HEK293T (cell line): ENCODE results near the gene TRIM44.

Experiments used
- CTCF ChIA-PET: fragments of 350-600 bp; formaldehyde crosslinking; extraction: SDS; loops from one replicate; lab custom pipeline; 2021; ENCODE audit warnings: antibody characterized with exemption, inconsistent platforms; lab: Yijun Ruan, JAX
- POLR2A ChIA-PET: fragments of 350-600 bp; formaldehyde crosslinking; extraction: SDS; loops from one replicate; lab custom pipeline; 2020; ENCODE audit warnings: antibody characterized with exemption, inconsistent platforms; lab: Yijun Ruan, JAX
- DNase-seq: peaks from one replicate; pipeline ENCODE4 v3.0.0; 2012; ENCODE audit warnings: mixed read lengths; ENCODE audit errors: extremely low spot score
- ARNT ChIP-seq: fragments of 450-650 bp; IDR thresholded peaks from 2 replicates; pipeline ENCODE4 v1.6.1; 2017; ENCODE audit warnings: mild to moderate bottlenecking
- BHLHE40 ChIP-seq: fragments of 450-650 bp; IDR thresholded peaks from 2 replicates; pipeline ENCODE4 v1.6.1; 2016; ENCODE audit warnings: mild to moderate bottlenecking, moderate library complexity, borderline replicate concordance
- CTBP1 ChIP-seq: fragments of 450-650 bp; IDR thresholded peaks from 2 replicates; pipeline ENCODE4 v1.6.1; 2016; ENCODE audit warnings: borderline replicate concordance
- ELF4 ChIP-seq: fragments of 450-650 bp; IDR thresholded peaks from 2 replicates; pipeline ENCODE4 v1.6.1; 2017; ENCODE audit warnings: antibody characterized with exemption
- FOXA1 ChIP-seq: fragments of 450-650 bp; IDR thresholded peaks from 2 replicates; pipeline ENCODE4 v1.6.1; 2016; ENCODE audit warnings: mild to moderate bottlenecking
- FOXK2 ChIP-seq: fragments of 450-650 bp; IDR thresholded peaks from 2 replicates; pipeline ENCODE4 v1.6.1; 2016; ENCODE audit warnings: mild to moderate bottlenecking
- FOXM1 ChIP-seq: fragments of 450-650 bp; IDR thresholded peaks from 2 replicates; pipeline ENCODE4 v1.6.1; 2017; ENCODE audit warnings: mild to moderate bottlenecking, borderline replicate concordance
- HDGF ChIP-seq: fragments of 450-650 bp; IDR thresholded peaks from 2 replicates; pipeline ENCODE4 v1.6.1; 2017; ENCODE audit warnings: antibody characterized with exemption, borderline replicate concordance
- L3MBTL2 ChIP-seq: fragments of 450-650 bp; conservative IDR thresholded peaks from 2 replicates; pipeline ENCODE4 v1.6.1; 2016; ENCODE audit warnings: mild to moderate bottlenecking
- LEF1 ChIP-seq: fragments of 450-650 bp; IDR thresholded peaks from 2 replicates; pipeline ENCODE4 v1.6.1; 2017; ENCODE audit warnings: mild to moderate bottlenecking, borderline replicate concordance
- NFRKB ChIP-seq: fragments of 450-650 bp; IDR thresholded peaks from 2 replicates; pipeline ENCODE4 v1.6.1; 2016; ENCODE audit warnings: mild to moderate bottlenecking, moderate library complexity
- SP1 ChIP-seq: fragments of 450-650 bp; IDR thresholded peaks from 2 replicates; pipeline ENCODE4 v1.6.1; 2017
- SUZ12 ChIP-seq: fragments of 450-650 bp; IDR thresholded peaks from 2 replicates; pipeline ENCODE4 v1.6.1; 2016; ENCODE audit warnings: mild to moderate bottlenecking
- TARDBP ChIP-seq: fragments of 450-650 bp; IDR thresholded peaks from 2 replicates; pipeline ENCODE4 v1.6.1; 2016
- ZNF384 ChIP-seq: fragments of 450-650 bp; IDR thresholded peaks from 2 replicates; pipeline ENCODE4 v1.6.1; 2016
- TF ChIP-seq, protein P1 (sequence below): fragments of 450-650 bp; IDR thresholded peaks from 2 replicates; pipeline ENCODE4 v1.6.1; 2016

TRIM44 gene

DNA sequence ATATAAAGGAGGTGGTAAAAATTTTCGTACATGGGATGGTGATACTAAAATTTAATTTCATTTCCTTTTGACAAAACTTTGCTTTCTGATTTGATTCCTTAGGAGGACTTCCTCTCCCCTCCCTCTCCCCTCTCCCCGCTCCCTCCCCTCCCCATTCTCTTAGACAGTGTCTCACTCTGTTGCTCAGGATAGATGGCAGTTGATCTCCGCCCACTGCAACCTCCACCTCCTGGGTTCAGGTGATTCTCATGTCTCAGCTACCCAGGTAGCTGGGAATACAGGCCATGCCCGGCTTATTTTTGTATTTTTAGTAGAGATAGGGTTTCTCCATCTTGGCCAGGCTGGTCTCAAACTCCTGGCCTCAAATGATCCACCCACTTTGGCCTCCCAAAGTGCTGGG is 15.9 kb downstream of the TRIM44 start:
- DNase-seq: no peak
- ChIA-PET CTCF (no interaction called here), POLR2A (no interaction called here)
- no peak for TF ChIP-seq FOXA1
- no peak for TF ChIP-seq ARNT
- TF ChIP-seq, protein P1, sequence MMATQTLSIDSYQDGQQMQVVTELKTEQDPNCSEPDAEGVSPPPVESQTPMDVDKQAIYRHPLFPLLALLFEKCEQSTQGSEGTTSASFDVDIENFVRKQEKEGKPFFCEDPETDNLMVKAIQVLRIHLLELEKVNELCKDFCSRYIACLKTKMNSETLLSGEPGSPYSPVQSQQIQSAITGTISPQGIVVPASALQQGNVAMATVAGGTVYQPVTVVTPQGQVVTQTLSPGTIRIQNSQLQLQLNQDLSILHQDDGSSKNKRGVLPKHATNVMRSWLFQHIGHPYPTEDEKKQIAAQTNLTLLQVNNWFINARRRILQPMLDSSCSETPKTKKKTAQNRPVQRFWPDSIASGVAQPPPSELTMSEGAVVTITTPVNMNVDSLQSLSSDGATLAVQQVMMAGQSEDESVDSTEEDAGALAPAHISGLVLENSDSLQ: no peak
- TF ChIP-seq ZNF384: no peak
- TF ChIP-seq BHLHE40: no peak
- TF ChIP-seq L3MBTL2: no peak
- no peak for TF ChIP-seq SUZ12
- TF ChIP-seq NFRKB: no peak
- TF ChIP-seq FOXK2: no peak
- no peak for TF ChIP-seq LEF1
- TF ChIP-seq FOXM1: no peak
- no peak for TF ChIP-seq HDGF
- no peak for TF ChIP-seq ELF4

DNA sequence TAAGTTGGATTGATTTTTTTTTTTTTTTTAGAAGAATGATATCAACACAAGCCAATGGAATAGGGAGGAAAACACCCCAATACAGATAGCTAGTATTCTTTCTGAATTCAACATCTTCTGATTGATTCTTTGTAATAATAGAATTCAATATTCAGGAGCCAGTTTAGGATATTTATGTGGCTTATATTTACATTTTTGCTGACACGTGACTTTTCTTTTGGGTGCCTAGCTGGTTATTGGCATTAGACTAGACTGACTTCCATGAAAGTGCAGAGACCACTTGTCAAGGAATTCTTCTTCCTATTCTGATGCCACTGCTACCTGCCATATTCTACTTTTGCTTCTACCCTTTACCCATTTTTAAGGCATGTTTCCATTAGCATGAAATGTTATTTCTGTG is 16.4 kb downstream of the TRIM44 start:
- DNase-seq: no peak
- TF ChIP-seq ELF4: no peak
- TF ChIP-seq, protein P1: no peak
- no peak for TF ChIP-seq L3MBTL2
- no peak for TF ChIP-seq FOXK2
- TF ChIP-seq SP1: no peak
- TF ChIP-seq FOXA1: no peak
- TF ChIP-seq ZNF384: no peak
- no peak for TF ChIP-seq LEF1
- no peak for TF ChIP-seq BHLHE40
- no peak for TF ChIP-seq TARDBP
- TF ChIP-seq FOXM1: no peak
- no peak for TF ChIP-seq SUZ12
- ChIA-PET CTCF (interaction anchor here (0.7 kb wide), 1 partner anchor 373 kb away, joined by 4 read pairs; no protein-coding TSS in a partner anchor), POLR2A (no interaction called here)

GRCh38 chr11:35680506-35680905 is 17.9 kb downstream of the TRIM44 start:
- CTCF ChIA-PET: no interaction called here
- POLR2A ChIA-PET: no interaction called here
- DNase-seq: no peak
- TF ChIP-seq BHLHE40 (no peak), ZNF384 (no peak), ELF4 (no peak)

DNA sequence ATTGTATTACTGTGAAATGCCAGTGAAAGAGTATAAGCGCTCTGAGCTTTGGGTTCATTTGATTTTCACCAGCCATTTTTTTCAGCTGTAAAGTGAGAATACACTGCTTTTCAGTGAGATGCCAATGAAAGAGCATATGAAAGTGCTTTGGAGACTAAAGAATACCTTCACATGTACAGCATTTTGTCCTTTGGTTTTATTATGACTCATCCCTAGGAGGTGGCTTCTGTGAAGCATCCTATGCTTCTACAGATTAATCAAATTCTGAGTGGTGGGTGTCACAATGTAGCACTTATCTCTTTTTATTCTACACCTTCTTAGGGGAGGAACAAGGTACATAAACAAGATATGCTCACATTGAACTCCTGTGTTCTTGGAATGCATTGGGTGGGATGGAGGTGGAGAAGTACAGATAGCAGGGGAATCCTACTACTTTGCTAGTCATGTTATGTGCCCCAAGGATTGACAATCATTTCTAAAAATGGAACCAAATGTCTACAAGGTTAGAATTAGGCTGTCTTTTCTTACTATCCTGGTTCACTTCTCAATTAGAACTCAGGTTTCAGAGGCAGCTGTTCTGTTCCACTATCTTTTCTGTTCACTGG is 18.7 kb downstream of the TRIM44 start:
- POLR2A ChIA-PET: no interaction called here
- CTCF ChIA-PET: no interaction called here

DNA sequence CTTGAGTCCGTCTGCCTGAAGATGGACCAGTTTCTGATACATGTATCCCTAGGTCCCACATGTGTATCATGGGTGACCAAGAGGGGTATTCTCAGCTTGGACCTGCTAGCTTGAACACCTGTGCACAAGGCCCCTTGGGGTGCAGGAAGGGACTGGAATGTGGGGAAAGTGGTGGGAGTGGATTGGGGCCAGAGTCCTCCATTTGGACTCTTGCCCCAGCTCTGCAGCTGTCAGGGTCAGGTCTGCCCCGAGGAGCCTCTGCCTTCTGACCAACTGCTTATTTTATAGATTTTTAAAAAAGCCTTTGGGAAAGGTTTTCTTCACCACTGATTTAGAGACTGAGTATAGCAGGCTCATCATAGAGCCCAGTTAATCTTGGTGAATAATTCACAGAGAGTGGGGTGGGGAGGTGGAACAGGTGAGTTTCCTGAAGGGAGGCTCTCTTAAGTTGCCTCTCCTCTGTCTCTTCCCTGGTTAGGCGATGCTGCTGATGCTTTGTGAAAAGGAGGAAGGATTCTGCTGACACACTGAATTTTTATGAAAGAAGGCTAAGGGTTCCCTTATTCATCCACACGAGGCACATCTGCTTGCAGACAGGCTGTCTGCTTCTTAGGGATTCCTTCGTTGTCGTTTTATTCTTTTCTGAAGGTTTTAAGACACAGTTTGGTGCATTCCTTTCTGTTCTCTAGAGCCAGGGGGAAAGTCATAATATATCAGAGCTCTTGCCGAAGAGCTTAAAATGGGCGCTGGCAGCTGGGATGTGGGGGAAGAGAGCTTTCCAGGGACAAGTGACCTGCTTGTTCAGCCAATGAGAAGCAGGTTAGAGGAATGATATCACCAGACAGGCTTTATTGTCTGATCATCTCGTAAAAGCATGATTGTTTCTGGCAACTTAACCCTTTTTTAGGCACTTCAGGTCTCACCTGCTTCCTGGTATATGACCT is 19.9 kb downstream of the TRIM44 start:
- CTCF ChIA-PET: interaction anchor here (0.5 kb wide), 1 partner anchor 92 kb away, joined by 3 read pairs; no protein-coding TSS in a partner anchor
- peak; percentile 41 for DNase-seq
- TF ChIP-seq ZNF384: no peak
- no peak for TF ChIP-seq SUZ12
- no peak for TF ChIP-seq LEF1
- TF ChIP-seq HDGF: no peak
- TF ChIP-seq ELF4: no peak
- no peak for TF ChIP-seq ARNT
- no peak for TF ChIP-seq TARDBP
- TF ChIP-seq, protein P1: no peak
- no peak for TF ChIP-seq SP1
- TF ChIP-seq FOXM1: no peak
- no peak for TF ChIP-seq CTBP1
- TF ChIP-seq L3MBTL2: no peak
- no peak for TF ChIP-seq NFRKB
- no peak for TF ChIP-seq FOXA1
- no peak for TF ChIP-seq FOXK2
- TF ChIP-seq BHLHE40: no peak
- POLR2A ChIA-PET: no interaction called here

More for the DNA sequence above, 18.7 kb downstream of the TRIM44 start:
- TF ChIP-seq LEF1 (no peak), L3MBTL2 (no peak), FOXA1 (no peak), NFRKB (no peak), ZNF384 (no peak), ARNT (no peak), CTBP1 (no peak), FOXM1 (no peak), SP1 (no peak), FOXK2 (no peak), SUZ12 (no peak), HDGF (no peak), BHLHE40 (no peak), ELF4 (no peak), TARDBP (no peak)
- TF ChIP-seq, protein P1: no peak
- DNase-seq: no peak
